SJCRH30 (cell line): ENCODE data around the gene OLR1. TPM values are rescaled to one million over a fixed set of nuclear protein-coding genes. Genes with fewer than 3 reads are reported as not detected.

ENCODE experiments used
- DNase-seq, 2 experiments: peaks; one replicate each; pipeline ENCODE4 v3.0.0-alpha.2; 2015 to 2020
- H3K27ac ChIP-seq: fragments of 250-450 bp; sonication (Bioruptor Pico); 2 replicates; pipeline ENCODE4 v1.5.1; 2020; ENCODE audit warnings: mild to moderate bottlenecking, moderate library complexity
- H3K27me3 ChIP-seq: fragments of 250-450 bp; sonication (Bioruptor Pico); 2 replicates; pipeline ENCODE4 v1.5.1; 2020; ENCODE audit warnings: mild to moderate bottlenecking, moderate library complexity
- H3K36me3 ChIP-seq: fragments of 250-450 bp; sonication (Bioruptor Pico); 2 replicates; pipeline ENCODE4 v1.5.1; 2020; ENCODE audit warnings: mild to moderate bottlenecking, moderate library complexity
- H3K4me1 ChIP-seq: fragments of 250-450 bp; sonication (Bioruptor Pico); 2 replicates; pipeline ENCODE4 v1.5.1; 2020; ENCODE audit warnings: mild to moderate bottlenecking, moderate library complexity
- H3K4me3 ChIP-seq: fragments of 250-450 bp; sonication (Bioruptor Pico); 2 replicates; pipeline ENCODE4 v1.5.1; 2020; ENCODE audit warnings: mild to moderate bottlenecking, moderate library complexity
- H3K9me3 ChIP-seq: fragments of 250-450 bp; sonication (Bioruptor Pico); replicated peaks from 2 replicates; pipeline ENCODE4 v1.5.1; 2020; ENCODE audit warnings: mild to moderate bottlenecking, moderate library complexity
- total RNA-seq: library from RNA; depleted of rRNA; stranded (reverse); fragments of >200 nt; shearing (Covaris generic); gene quantifications from 2 replicates; pipeline ENCODE4 v1.2.3, GENCODE V29; 2014; rRNA removed

Gene OLR1
- total RNA-seq, 1 experiment from 2014 or later: not detected

DNA sequence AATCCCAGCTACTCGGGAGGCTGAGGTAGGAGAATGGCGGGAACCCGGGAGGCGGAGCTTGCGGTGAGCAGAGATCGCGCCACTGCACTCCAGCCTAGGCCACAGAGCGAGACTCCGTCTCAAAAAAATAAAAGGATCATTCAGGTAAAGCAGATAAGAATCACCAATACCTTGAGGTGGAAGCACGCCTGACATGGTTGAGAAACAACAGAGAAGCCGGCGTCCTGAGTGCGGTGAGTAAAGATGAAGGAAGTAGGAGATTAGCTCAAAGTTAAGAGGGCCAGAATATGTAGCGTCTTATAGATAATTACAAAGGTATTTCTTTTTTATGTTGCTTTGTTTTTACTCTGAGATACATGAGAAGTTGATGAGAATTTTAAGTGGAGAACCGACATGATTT is 56.6 kb downstream of the OLR1 start:
- DNase-seq: no peak
- Histone ChIP-seq H3K36me3 (no peaks in the 10 kb centered on the region), H3K4me1 (no peaks in the 10 kb centered on the region), H3K27ac (no peak overlapping the region), H3K27me3 (no peaks in the 10 kb centered on the region), H3K9me3 (no peaks in the 10 kb centered on the region), H3K4me3 (no peak overlapping the region)

DNA sequence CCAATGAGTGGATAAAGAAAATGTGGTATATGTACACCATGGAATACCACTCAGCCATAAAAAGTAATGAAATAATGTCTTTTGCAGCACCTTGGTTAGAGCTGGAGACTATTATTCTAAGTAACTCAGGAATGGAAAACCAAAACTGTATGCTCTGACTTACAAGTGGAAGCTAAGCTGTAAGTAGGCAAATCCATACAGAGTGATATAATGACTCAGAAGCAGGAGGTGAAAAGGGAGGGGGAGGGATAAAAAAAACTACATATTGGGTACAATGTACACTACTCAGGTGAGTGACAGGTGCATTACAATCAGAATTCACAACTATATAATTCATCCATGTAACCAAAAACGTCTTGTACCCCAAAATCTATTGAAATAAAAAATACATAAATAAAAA is 58.0 kb downstream of the OLR1 start:
- H3K9me3 ChIP-seq: no peaks in the 10 kb centered on the region
- DNase-seq: no peak
- H3K36me3 ChIP-seq: no peaks in the 10 kb centered on the region
- no peaks in the 10 kb centered on the region for H3K4me1 ChIP-seq
- no peaks in the 10 kb centered on the region for H3K27me3 ChIP-seq
- H3K27ac ChIP-seq: no peak overlapping the region
- no peak overlapping the region for H3K4me3 ChIP-seq

- Histone ChIP-seq H3K27me3 (no peaks in the 10 kb centered on the region), H3K9me3 (no peaks in the 10 kb centered on the region), H3K4me1 (no peaks in the 10 kb centered on the region), H3K36me3 (no peaks in the 10 kb centered on the region), H3K4me3 (no peak overlapping the region), H3K27ac (no peak overlapping the region)
- no peak for DNase-seq
These were observed 58.9 kb downstream of the OLR1 start for GRCh38 chr12:10113075-10113474.

GRCh38 chr12:10111451-10111850 is 60.5 kb downstream of the OLR1 start:
- H3K4me1 ChIP-seq: no peaks in the 10 kb centered on the region
- H3K4me3 ChIP-seq: no peak overlapping the region
- H3K27ac ChIP-seq: no peak overlapping the region
- H3K9me3 ChIP-seq: no peaks in the 10 kb centered on the region
- no peaks in the 10 kb centered on the region for H3K27me3 ChIP-seq
- no peaks in the 10 kb centered on the region for H3K36me3 ChIP-seq
- DNase-seq: no peak

GRCh38 chr12:10110256-10110844 is 61.6 kb downstream of the OLR1 start:
- DNase-seq: no peak
- Histone ChIP-seq H3K27ac (no peak overlapping the region), H3K27me3 (no peaks in the 10 kb centered on the region), H3K4me3 (no peak overlapping the region), H3K36me3 (no peaks in the 10 kb centered on the region), H3K9me3 (no peaks in the 10 kb centered on the region), H3K4me1 (no peaks in the 10 kb centered on the region)

Other genes starting within 250 kb of the OLR1 start
- gene CLEC2A, start 239.8 kb downstream of the OLR1 start, total RNA-seq: not detected in 2 replicates
- gene CLEC12A, start 200.7 kb downstream of the OLR1 start, total RNA-seq: not detected in 2 replicates
- gene CLEC1B, start 173.0 kb downstream of the OLR1 start, total RNA-seq: not detected in 2 replicates
- not detected in 2 replicates for gene CLEC12B, start 161.5 kb downstream of the OLR1 start, total RNA-seq
- gene CLEC9A, start 141.4 kb downstream of the OLR1 start, total RNA-seq: not detected in 2 replicates
- not detected in 2 replicates for gene CLEC1A, start 73.1 kb downstream of the OLR1 start, total RNA-seq
- not detected in 2 replicates for gene CLEC7A, start 41.9 kb downstream of the OLR1 start, total RNA-seq
- not detected in 2 replicates for gene TMEM52B, start 6.9 kb upstream of the OLR1 start, total RNA-seq
- gene GABARAPL1, start 40.7 kb upstream of the OLR1 start, total RNA-seq: 35.0 and 36.8 TPM in 2 replicates
- gene KLRD1, start 135.7 kb upstream of the OLR1 start, total RNA-seq: 0.08 and 0.32 TPM in 2 replicates
- not detected in 2 replicates for gene KLRK1, start 217.9 kb upstream of the OLR1 start, total RNA-seq
- gene KLRC4, start 237.6 kb upstream of the OLR1 start, total RNA-seq: not detected in 2 replicates
- not detected in 2 replicates for gene KLRC3, start 248.5 kb upstream of the OLR1 start, total RNA-seq